Measurements from ENCODE around the gene IGFL3.

Gene IGFL3

GRCh38 chr19:46150606-46151005 lies 26.1 kb upstream of the IGFL3 start:
- TF ChIP-seq, protein P1, sequence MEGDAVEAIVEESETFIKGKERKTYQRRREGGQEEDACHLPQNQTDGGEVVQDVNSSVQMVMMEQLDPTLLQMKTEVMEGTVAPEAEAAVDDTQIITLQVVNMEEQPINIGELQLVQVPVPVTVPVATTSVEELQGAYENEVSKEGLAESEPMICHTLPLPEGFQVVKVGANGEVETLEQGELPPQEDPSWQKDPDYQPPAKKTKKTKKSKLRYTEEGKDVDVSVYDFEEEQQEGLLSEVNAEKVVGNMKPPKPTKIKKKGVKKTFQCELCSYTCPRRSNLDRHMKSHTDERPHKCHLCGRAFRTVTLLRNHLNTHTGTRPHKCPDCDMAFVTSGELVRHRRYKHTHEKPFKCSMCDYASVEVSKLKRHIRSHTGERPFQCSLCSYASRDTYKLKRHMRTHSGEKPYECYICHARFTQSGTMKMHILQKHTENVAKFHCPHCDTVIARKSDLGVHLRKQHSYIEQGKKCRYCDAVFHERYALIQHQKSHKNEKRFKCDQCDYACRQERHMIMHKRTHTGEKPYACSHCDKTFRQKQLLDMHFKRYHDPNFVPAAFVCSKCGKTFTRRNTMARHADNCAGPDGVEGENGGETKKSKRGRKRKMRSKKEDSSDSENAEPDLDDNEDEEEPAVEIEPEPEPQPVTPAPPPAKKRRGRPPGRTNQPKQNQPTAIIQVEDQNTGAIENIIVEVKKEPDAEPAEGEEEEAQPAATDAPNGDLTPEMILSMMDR (IDR thresholded peaks at IDR 0.05), result no peak
- Histone ChIP-seq H3K4me3 (no peak overlapping the region), H3K27ac (no peak overlapping the region)
- DNase-seq (ENCODE audit: low spot score), result no peak

- no peak within 1 kb of the TSS for H3K4me3 ChIP-seq
- TF ChIP-seq, protein P1 (IDR thresholded peaks at IDR 0.05), result no peak
- no peak within 1 kb of the TSS for H3K27ac ChIP-seq
- no peak for DNase-seq (ENCODE audit: low spot score)
These were observed 23.4 kb upstream of the IGFL3 start, which contains the start of gene IGFL2 for GRCh38 chr19:46147791-46148288. Gene IGFL2 (plus strand): TSS chr19:46148238. CDS start chr19:46148279, 41 bp downstream.

GRCh38 chr19:46147166-46147740 lies 22.8 kb upstream of the IGFL3 start:
- TF ChIP-seq, protein P1 (IDR thresholded peaks at IDR 0.05), result no peak
- H3K4me3 ChIP-seq, result no peak overlapping the region
- no peak overlapping the region for H3K27ac ChIP-seq
- no peak for DNase-seq (ENCODE audit: low spot score)

- Histone ChIP-seq H3K4me3 (no peak overlapping the region), H3K27ac (no peak overlapping the region)
- TF ChIP-seq, protein P1 (IDR thresholded peaks at IDR 0.05), result no peak
- no peak for DNase-seq (ENCODE audit: low spot score)
These were observed 20.3 kb upstream of the IGFL3 start for GRCh38 chr19:46144756-46145155.

DNA sequence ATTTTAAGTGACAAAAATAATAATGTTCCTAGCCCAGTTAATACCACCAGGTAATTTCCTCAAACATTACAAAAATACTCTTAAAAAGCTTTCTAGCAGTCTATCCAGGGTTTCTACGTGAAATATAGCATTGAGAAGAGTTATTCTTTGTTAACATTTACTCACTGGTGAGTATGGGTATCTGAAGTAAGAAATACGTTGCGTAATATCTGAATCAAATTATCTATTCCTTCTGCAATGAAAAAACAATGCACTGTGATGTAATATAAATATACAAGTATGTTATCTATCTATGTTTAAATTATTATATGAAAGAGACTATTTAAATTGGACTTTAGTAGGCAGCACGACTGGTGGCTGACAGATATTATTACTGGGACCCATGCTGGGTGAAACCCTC lies 17.8 kb upstream of the IGFL3 start:
- Histone ChIP-seq H3K27ac (no peak overlapping the region), H3K4me3 (no peak overlapping the region)
- DNase-seq (ENCODE audit: low spot score), result no peak
- TF ChIP-seq, protein P1 (IDR thresholded peaks at IDR 0.05), result no peak

DNA sequence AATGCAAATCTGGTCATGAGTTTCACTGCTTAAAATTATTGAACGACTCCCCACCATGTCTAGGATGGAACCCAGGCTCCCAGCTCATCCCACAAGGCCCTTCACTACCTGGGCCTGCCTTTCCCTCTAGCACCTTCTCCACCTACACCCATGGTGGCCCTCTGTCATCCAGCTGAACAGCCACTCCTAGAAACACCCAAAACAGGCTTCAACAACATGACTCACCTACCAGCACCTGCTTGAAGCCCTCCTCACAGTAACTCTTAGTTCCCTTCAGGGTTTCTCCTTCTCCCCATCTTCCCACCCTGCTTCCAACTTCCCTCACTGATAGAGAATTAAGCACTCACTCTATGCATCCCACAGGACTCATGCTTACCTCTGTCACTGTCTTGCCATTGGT lies 16.9 kb upstream of the IGFL3 start:
- TF ChIP-seq, protein P1 (IDR thresholded peaks at IDR 0.05), result no peak
- H3K4me3 ChIP-seq, result no peak overlapping the region
- H3K27ac ChIP-seq, result no peak overlapping the region
- no peak for DNase-seq (ENCODE audit: low spot score)

- TF ChIP-seq, protein P1 (IDR thresholded peaks at IDR 0.05), result no peak
- no peak for DNase-seq (ENCODE audit: low spot score)
- H3K4me3 ChIP-seq, result no peak overlapping the region
- H3K27ac ChIP-seq, result no peak overlapping the region
These were observed 13.5 kb upstream of the IGFL3 start for GRCh38 chr19:46137915-46138473.
